Measurements from ENCODE around the gene ORC1. TPM values are rescaled to one million over a fixed set of nuclear protein-coding genes. Genes with fewer than 3 reads are reported as not detected.

ORC1 gene
- total RNA-seq, 1 experiment from 2014 or later: 14.0 TPM

DNA sequence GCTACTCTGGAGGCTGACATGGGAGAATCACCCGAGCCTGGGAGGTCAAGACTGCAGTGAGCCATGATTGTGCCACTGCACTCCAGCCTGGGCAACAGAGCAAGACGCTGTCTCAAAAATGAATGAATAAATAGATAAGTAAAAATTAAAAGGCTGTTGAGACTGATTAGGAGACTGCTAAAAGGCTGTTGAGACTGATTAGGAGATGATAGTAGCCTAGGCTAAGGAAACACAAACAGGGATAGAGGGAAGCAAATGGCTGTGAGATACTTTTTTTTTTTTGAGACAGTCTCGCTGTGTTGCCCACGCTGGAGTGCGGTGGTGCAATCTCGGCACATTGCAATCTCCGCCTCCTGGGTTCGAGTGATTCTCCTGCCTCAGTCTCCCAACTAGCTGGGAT, 28.6 kb upstream of the ORC1 start:
- no peaks in the 10 kb centered on the region; the same call in 1 of the 2 replicates for H3K36me3 ChIP-seq (ENCODE audit: control insufficient read depth, insufficient read depth, low read length)
- H3K4me1 Mint-ChIP-seq (ENCODE audit: low read depth, unreplicated experiment): no peaks in the 10 kb centered on the region
- TF ChIP-seq, protein P1, sequence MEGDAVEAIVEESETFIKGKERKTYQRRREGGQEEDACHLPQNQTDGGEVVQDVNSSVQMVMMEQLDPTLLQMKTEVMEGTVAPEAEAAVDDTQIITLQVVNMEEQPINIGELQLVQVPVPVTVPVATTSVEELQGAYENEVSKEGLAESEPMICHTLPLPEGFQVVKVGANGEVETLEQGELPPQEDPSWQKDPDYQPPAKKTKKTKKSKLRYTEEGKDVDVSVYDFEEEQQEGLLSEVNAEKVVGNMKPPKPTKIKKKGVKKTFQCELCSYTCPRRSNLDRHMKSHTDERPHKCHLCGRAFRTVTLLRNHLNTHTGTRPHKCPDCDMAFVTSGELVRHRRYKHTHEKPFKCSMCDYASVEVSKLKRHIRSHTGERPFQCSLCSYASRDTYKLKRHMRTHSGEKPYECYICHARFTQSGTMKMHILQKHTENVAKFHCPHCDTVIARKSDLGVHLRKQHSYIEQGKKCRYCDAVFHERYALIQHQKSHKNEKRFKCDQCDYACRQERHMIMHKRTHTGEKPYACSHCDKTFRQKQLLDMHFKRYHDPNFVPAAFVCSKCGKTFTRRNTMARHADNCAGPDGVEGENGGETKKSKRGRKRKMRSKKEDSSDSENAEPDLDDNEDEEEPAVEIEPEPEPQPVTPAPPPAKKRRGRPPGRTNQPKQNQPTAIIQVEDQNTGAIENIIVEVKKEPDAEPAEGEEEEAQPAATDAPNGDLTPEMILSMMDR (IDR thresholded peaks at IDR 0.05; ENCODE audit: insufficient read depth in 1 of 2, low read depth in 1 of 2, low read length in 1 of 2, severe bottlenecking in 1 of 2, unreplicated experiment in 1 of 2): no peak
- H3K4me1 ChIP-seq: no peaks in the 10 kb centered on the region
- ChIA-PET POLR2A (no interaction called here), CTCF (no interaction called here)
- no peak overlapping the region for H3K27ac Mint-ChIP-seq (ENCODE audit: unreplicated experiment)
- H3K27me3 Mint-ChIP-seq (ENCODE audit: insufficient read depth, unreplicated experiment): no peaks in the 10 kb centered on the region
- BruUV-seq (replicated peaks): no TSS peak
- H3K4me3 Mint-ChIP-seq (ENCODE audit: unreplicated experiment): no peak overlapping the region
- H3K4me3 ChIP-seq (ENCODE audit: low read depth, low read length): no peak overlapping the region
- H3K27me3 ChIP-seq (replicated peaks; ENCODE audit: control insufficient read depth, insufficient read depth, low read length): no peaks in the 10 kb centered on the region
- intact Hi-C loops (cut with micrococcal nuclease; ENCODE audit: unreplicated experiment): no loop called here
- no peaks in the 10 kb centered on the region for H3K9me3 Mint-ChIP-seq (ENCODE audit: unreplicated experiment)
- DNase-seq: no peak
- H3K9me3 ChIP-seq: no peaks in the 10 kb centered on the region
- peaks cover 16% of the 10 kb centered on the region for H3K36me3 Mint-ChIP-seq (ENCODE audit: insufficient read depth, unreplicated experiment)

DNA sequence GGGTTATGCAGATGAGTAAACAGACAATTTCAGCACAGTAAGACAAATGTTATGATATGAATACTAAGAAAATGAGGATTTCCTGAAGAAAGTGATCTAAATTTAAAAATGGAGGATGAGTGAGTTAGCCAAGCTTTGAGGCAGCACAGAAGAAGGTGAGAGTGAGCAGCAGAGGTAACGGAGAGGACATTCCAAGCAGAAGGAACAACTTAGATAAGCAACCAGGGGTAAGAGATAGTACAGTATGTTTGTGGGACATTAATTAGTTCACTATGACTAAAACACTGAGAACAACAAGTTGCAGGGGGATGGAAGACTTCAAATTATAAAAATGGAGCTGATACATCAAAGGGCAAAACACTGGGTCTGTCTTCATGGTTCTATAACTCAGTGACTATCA, 22.9 kb upstream of the ORC1 start:
- ChIA-PET POLR2A (interaction anchor here (0.6 kb wide), 1 partner anchor 23 kb away, joined by 3 read pairs; the partner anchor contains the start of genes ORC1 and PRPF38A), CTCF (interaction anchor here (0.6 kb wide), 1 partner anchor 144 kb away, joined by 6 read pairs; no protein-coding TSS in a partner anchor)
- Mint-ChIP-seq H3K27me3 (ENCODE audit: insufficient read depth, unreplicated experiment) (no peaks in the 10 kb centered on the region), H3K27ac (ENCODE audit: unreplicated experiment) (no peak overlapping the region), H3K4me3 (ENCODE audit: unreplicated experiment) (no peak overlapping the region), H3K36me3 (ENCODE audit: insufficient read depth, unreplicated experiment) (peaks cover 31% of the 10 kb centered on the region), H3K4me1 (ENCODE audit: low read depth, unreplicated experiment) (no peaks in the 10 kb centered on the region), H3K9me3 (ENCODE audit: unreplicated experiment) (no peaks in the 10 kb centered on the region)
- Histone ChIP-seq H3K4me1 (no peaks in the 10 kb centered on the region), H3K9me3 (no peaks in the 10 kb centered on the region), H3K36me3 (ENCODE audit: control insufficient read depth, insufficient read depth, low read length) (no peaks in the 10 kb centered on the region; the same call in 1 of the 2 replicates), H3K27me3 (replicated peaks; ENCODE audit: control insufficient read depth, insufficient read depth, low read length) (no peaks in the 10 kb centered on the region), H3K4me3 (ENCODE audit: low read depth, low read length) (no peak overlapping the region)
- TF ChIP-seq, protein P1 (IDR thresholded peaks at IDR 0.05; ENCODE audit: insufficient read depth in 1 of 2, low read depth in 1 of 2, low read length in 1 of 2, severe bottlenecking in 1 of 2, unreplicated experiment in 1 of 2): no peak
- no peak for DNase-seq
- BruUV-seq (replicated peaks): no TSS peak
- intact Hi-C loops (cut with micrococcal nuclease; ENCODE audit: unreplicated experiment): no loop called here

DNA sequence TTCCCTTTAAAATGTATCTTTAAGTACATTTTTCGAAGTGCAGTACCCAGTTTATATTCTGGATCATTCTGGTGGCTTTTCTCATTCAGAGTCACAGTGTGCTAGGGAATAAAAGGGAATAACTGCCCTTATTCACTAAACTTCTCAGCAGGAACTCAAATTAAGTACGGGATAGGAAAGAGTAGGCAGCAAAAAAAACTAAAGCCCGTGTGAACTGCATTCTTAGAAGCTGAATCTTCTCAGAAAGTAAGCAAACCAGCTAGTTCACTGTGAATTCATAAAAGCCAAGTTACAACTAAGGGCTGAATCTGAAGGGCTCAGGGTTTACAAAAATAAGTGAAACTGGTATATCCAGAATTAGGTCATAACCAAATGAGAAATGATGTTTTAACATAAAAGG, 22.1 kb upstream of the ORC1 start:
- Histone ChIP-seq H3K36me3 (ENCODE audit: control insufficient read depth, insufficient read depth, low read length) (no peaks in the 10 kb centered on the region; the same call in 1 of the 2 replicates), H3K4me3 (ENCODE audit: low read depth, low read length) (no peak overlapping the region), H3K27me3 (replicated peaks; ENCODE audit: control insufficient read depth, insufficient read depth, low read length) (no peaks in the 10 kb centered on the region), H3K9me3 (no peaks in the 10 kb centered on the region), H3K4me1 (no peaks in the 10 kb centered on the region)
- H3K9me3 Mint-ChIP-seq (ENCODE audit: unreplicated experiment): no peaks in the 10 kb centered on the region
- H3K27me3 Mint-ChIP-seq (ENCODE audit: insufficient read depth, unreplicated experiment): no peaks in the 10 kb centered on the region
- TF ChIP-seq, protein P1 (IDR thresholded peaks at IDR 0.05; ENCODE audit: insufficient read depth in 1 of 2, low read depth in 1 of 2, low read length in 1 of 2, severe bottlenecking in 1 of 2, unreplicated experiment in 1 of 2): no peak
- no TSS peak for BruUV-seq (replicated peaks)
- no peaks in the 10 kb centered on the region for H3K4me1 Mint-ChIP-seq (ENCODE audit: low read depth, unreplicated experiment)
- DNase-seq: no peak
- peaks cover 31% of the 10 kb centered on the region for H3K36me3 Mint-ChIP-seq (ENCODE audit: insufficient read depth, unreplicated experiment)
- H3K27ac Mint-ChIP-seq (ENCODE audit: unreplicated experiment): no peak overlapping the region
- ChIA-PET CTCF (no interaction called here), POLR2A (no interaction called here)
- intact Hi-C loops (cut with micrococcal nuclease; ENCODE audit: unreplicated experiment): no loop called here
- no peak overlapping the region for H3K4me3 Mint-ChIP-seq (ENCODE audit: unreplicated experiment)
